HG03457 (cell line): ENCODE results near the gene MYO3B.
"Not testable (repeated sequence)": the region's sequence is repeated elsewhere in the genome, so short reads cannot be mapped to it uniquely, and the experiment has no call there.

Source experiments
- ATAC-seq: cut with Tn5 transposase; IDR thresholded peaks from one replicate; pipeline ENCODE4 v1.9.1; 2021; ENCODE audit warnings: moderate number of reproducible peaks; ENCODE audit not compliant: unreplicated experiment

MYO3B gene

DNA sequence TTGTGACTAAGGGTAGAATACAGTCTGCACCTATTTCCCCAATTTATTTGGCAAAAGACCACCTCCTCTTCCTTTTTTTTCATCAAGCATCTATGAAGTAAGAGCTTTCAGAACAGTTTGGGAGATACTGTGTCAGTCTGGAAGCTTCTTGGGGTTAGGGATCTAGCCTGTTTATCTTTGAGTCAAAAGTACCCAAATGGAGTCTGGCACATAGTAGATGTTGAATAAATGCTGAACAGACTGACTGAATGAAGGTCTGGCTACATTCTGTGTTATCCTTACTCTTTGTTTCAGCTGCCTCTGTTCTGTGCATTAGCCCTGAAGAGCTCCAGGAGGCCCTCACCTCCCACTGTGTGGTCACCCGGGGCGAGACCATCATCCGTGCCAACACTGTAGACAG is 223.2 kb downstream of the MYO3B start:
- ATAC-seq, result no peak

GRCh38 chr2:170404846-170405245 is 226.9 kb downstream of the MYO3B start:
- ATAC-seq, result no peak

GRCh38 chr2:170405326-170405725 is 227.4 kb downstream of the MYO3B start:
- no peak for ATAC-seq

GRCh38 chr2:170408461-170409163 is 230.7 kb downstream of the MYO3B start:
- no peak for ATAC-seq

DNA sequence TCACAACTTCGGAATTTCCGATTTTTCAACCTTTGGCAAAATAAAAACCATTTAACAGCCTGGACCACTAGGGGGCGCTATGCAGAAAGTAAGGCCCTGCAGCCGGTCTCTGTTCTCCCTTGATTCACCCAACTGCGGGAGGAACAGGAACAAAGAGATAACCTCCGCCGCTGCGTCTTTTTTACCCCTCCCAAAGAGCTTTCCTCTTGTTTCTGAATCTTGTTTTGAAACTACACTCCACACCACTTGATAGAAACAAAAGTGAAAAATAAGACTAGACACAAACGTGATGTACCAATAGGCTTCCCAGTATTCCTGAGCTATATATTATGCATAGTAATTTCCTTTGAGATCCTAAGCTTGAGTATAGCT is 231.2 kb downstream of the MYO3B start:
- no peak for ATAC-seq

- no peak for ATAC-seq
Measured at GRCh38 chr2:170411660-170412059, 233.7 kb downstream of the MYO3B start.

DNA sequence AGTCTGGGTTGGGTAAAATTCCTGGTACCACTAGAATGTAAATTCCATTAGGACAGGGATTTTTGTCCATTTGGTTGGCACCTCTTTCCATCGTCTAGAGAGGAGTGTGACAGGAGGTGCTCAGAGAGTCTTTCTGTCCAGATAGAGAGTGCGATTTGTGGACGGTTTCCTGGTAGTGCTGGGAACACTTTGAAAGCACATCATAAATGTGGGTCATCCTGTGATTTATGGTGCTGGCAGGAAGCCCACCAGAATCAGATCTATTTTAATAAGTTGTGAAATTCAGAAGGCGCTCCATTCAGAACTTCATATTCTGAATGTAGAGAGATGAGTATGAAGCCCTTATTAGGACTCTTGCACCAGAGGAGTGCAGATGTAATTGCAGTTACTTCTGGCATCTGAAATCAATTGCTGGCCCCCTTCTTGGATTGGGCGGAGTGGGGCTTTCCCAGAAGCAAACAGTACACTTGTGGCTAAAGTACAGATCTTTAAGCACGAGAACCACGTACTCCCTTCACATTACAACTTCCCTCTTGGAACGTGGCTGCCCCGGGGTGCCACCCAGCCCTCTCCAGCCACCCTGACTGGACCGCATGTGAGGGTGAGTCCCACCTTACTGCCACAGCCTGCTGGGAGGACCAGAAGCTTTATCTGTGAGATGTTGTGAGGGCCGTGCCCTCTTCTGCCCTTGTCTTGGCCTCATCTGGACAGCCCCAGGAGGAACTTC is 243.2 kb downstream of the MYO3B start:
- no peak for ATAC-seq

DNA sequence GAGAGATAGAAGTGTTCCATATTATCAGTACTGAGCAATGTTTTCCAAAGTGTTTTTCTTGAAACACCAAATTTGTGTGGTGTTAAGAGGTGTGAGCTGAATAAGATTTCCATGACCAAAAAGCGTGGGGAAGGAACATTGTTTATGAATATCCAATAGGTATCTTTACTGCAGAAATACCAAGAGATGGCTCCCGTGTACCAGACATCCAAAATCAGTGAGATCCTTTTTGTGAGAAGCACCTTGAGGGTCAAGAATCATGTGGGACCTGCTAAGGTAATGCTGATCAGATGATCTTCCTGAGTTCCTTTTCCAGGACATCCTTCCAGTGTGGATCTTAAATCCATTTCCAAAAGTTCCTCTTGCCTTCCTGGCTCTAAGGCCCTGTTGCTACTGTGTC is 246.0 kb downstream of the MYO3B start:
- ATAC-seq, result no peak

- no peak for ATAC-seq
Measured at GRCh38 chr2:170425281-170425751, 247.4 kb downstream of the MYO3B start.

DNA sequence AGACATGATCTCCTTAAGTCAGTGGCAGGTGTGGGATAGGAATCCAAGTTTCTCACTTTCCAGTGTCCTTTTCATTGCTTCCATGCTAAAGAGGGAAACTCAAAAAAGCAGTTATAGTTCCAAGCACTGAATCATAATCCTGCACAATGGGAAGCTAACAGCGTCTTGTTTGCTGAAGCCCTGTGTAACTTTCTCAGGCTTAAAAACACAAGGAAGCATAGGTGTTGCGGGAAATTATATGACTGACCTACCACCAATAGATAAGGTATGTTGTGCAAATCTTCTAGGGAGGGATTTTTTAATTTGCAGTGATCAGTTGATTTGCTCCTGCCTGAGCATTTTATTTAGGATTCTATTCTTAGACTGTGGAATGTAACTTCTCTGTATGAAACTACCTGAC is 250.9 kb downstream of the MYO3B start:
- no peak for ATAC-seq

DNA sequence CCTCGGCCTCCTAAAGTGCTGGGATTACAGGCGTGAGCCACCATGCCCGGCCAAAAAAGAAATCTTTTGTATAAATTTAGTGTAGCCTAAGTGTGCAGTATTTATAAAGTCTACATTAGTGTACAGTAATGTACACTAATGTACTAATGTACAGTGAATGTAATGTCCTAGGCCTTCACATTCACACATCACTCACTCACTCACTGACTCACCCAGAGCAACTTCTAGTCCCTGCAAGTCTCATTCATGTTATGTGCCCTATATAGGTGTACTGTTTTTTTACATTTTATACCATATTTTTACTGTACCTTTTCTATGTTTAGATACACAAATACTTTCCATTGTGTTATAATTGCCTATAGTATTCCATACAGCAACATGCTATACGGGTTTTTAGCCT is 254.9 kb downstream of the MYO3B start:
- no peak for ATAC-seq

DNA sequence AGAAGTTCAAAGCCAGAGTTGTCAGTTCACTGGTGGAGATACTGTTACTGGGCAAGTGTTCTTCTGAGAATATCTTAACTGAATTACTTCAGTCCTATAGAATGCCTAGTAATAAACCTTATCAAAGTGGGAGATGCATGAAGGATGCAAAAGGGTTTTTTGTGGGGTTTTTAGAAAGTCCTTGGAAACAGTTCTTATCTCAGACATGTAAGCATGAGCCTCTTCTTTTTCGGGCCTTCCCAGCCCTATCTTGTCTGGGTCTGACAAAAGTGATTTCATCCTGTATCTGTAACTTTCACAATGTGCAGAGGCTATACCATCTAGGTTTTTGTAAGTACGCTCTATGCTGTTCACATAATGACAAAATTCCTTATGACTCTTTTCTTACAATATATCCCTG is 255.5 kb downstream of the MYO3B start:
- ATAC-seq, result no peak

GRCh38 chr2:170434396-170434795 is 256.4 kb downstream of the MYO3B start:
- not testable (repeated sequence) for ATAC-seq

DNA sequence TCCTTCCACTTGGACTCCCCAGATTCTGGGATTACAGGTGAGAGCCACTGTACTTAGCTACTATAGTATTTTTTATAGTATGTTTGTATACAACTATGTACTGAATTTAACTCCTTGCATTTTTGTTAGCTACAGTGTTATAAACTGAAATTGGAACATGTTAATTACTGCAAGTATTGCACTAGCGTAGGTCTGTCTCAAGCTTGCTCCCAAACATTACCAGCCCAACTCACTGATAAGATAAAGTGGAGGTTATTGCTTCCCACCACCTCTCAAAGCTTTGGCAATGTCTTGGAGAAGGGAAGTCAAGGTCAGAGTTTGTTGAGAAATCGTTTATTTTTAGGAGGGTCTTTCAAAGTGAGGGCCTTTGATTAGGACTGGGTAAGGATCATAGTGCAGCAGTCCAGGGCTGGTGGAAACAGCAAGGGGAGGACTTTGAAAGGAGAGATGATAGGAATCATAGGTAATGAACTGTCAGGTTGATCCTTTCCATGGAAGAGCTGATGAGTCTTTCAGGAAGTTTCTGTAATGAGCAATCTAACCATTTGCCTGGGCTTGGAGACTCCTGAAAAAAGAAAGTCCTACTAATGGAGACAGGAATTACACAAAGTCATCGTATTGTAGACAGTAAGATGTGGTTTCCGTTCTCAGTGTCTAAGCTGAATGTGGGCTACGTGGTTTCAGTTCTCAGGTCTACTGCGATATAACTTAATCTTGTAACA is 257.1 kb downstream of the MYO3B start:
- no peak for ATAC-seq

- no peak for ATAC-seq
Measured at GRCh38 chr2:170436077-170436943, 258.4 kb downstream of the MYO3B start.

DNA sequence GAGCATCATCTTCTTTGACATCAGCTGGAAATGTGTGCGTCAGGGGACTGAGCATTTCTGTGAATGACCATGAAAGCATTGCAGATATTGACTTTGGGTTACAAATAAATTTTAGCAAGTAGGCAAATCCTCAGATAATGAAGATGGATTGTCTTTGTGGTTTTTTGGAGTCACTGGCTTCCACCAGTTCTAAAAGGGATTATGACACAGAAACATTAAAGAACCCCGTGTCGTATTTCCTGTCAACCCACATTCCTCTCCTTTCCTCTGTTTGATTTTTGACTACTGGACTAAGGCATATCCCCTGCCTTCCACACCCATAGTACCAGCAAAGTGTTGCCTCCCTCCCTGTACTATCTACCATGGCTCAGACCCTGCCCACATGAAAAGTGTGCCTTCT is 268.1 kb downstream of the MYO3B start:
- ATAC-seq, result no peak

- ATAC-seq, result no peak
Measured at GRCh38 chr2:170449034-170449433, 271.1 kb downstream of the MYO3B start.

DNA sequence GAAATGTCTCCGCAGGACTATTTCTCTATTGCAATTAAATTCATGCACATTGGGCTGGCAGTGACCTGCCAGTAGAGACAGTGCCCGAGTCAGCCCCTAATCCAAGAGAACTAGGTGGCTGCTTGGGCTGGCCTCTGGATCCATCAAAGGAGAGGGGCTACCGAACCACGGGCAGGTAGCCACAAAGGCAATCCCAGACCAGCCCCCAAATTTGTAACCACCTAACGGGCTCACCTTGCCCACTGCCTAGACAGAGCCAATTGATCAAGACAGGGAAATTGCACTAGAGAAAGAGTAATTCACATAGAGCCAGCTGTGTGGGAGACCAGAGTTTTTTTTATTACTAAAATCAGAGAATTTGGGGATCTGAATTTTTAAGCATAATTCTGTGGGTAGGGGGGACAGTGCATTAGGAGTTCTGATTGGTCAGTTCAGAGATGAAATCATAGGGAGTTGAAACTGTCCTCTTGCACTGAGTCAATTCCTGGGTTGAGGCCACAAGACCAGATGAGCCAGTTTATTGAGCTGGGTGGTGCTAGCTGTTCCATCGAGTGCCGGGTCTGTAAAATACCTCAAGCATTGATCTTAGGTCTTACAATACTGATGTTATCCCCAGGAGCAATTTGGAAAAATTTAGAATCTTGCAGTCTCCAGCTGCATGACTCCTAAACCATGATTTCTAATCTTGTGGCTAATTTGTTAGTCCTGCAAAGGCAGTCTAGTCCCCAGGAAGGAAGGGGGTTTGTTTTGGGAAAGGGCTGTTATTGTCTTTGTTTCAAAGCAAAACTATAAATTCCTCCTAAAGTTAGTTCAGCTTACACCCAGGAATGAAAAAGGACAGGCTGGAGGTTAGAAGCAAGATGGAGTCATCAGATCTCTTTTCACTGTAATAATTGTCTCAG is 276.8 kb downstream of the MYO3B start:
- ATAC-seq, result no peak

GRCh38 chr2:170455617-170456426 is 277.9 kb downstream of the MYO3B start:
- no peak for ATAC-seq
